Astrocyte of the cerebellum (primary cell): ENCODE data around the gene MSI2.

Source experiments
- DNase-seq: peaks from one replicate; pipeline ENCODE4 v3.0.0-alpha.2; 2011; ENCODE audit warnings: low read depth
- H3K4me3 ChIP-seq: 2 replicates; pipeline ENCODE4 v1.5.1; 2011; ENCODE audit warnings: mild to moderate bottlenecking, low read depth, low read length, moderate library complexity
- CTCF ChIP-seq: IDR thresholded peaks from 2 replicates; pipeline ENCODE4 v1.5.1; 2012; ENCODE audit warnings: low read length, low read depth, moderate library complexity, mild to moderate bottlenecking; ENCODE audit errors: missing control alignments
- in situ Hi-C: cut with HindIII; loops from 2 replicates; pipeline ENCODE4 v1.10.0; 2017; ENCODE audit warnings: low sequenced_read_pairs

Gene MSI2

GRCh38 chr17:57425431-57425830 is 169.1 kb downstream of the MSI2 start:
- in situ Hi-C loops, result no loop called here
- no peak for DNase-seq
- H3K4me3 ChIP-seq, result no peak overlapping the region
- no peak for TF ChIP-seq CTCF

GRCh38 chr17:57425903-57426880 is 169.9 kb downstream of the MSI2 start:
- in situ Hi-C loops, result no loop called here
- no peak overlapping the region for H3K4me3 ChIP-seq
- no peak for DNase-seq
- no peak for TF ChIP-seq CTCF

GRCh38 chr17:57429966-57430365 is 173.6 kb downstream of the MSI2 start:
- in situ Hi-C loops, result no loop called here
- DNase-seq, result no peak
- no peak overlapping the region for H3K4me3 ChIP-seq

GRCh38 chr17:57431415-57431814 is 175.1 kb downstream of the MSI2 start:
- in situ Hi-C loops, result no loop called here
- H3K4me3 ChIP-seq, result no peak overlapping the region
- DNase-seq, result no peak
- TF ChIP-seq CTCF, result no peak

More at GRCh38 chr17:57429966-57430365, 173.6 kb downstream of the MSI2 start:
- no peak for TF ChIP-seq CTCF

- in situ Hi-C loops, result no loop called here
- no peak overlapping the region for H3K4me3 ChIP-seq
- no peak for TF ChIP-seq CTCF
- DNase-seq, result no peak
Observed at GRCh38 chr17:57432507-57433277, 176.4 kb downstream of the MSI2 start.

- no peak overlapping the region for H3K4me3 ChIP-seq
- in situ Hi-C loops, result no loop called here
- no peak for DNase-seq
- peak; percentile 27 for TF ChIP-seq CTCF
Observed at GRCh38 chr17:57433452-57433851, 177.1 kb downstream of the MSI2 start.
